Activated naive CD4-positive, alpha-beta T cell treated with anti-CD3 and anti-CD28 coated beads, Interleukin-2, amount 10 ng/mL, durations not matched to agents 7 days and 5 days (primary cell): ENCODE measurements around the gene SRGAP2C.
"Not testable (repeated sequence)": the region's sequence is repeated elsewhere in the genome, so short reads cannot be mapped to it uniquely, and the experiment has no call there.

Experiments used
- CTCF ChIA-PET: fragments of 350-600 bp; sonication (Branson Sonifier 250); formaldehyde crosslinking; loops from one replicate; lab custom pipeline; 2021; ENCODE audit warnings: antibody characterized with exemption; lab: Charles Lee
- DNase-seq: peaks from one replicate; pipeline ENCODE4 v3.0.0-alpha.2; 2020
- H3K27ac Mint-ChIP-seq: one replicate; pipeline ENCODE4 v1.8.0; 2021; ENCODE audit warnings: mild to moderate bottlenecking, moderate library complexity, mixed read lengths
- H3K27me3 Mint-ChIP-seq: one replicate; pipeline ENCODE4 v1.8.0; 2021; ENCODE audit warnings: mild to moderate bottlenecking, mixed read lengths
- H3K36me3 Mint-ChIP-seq: one replicate; pipeline ENCODE4 v1.8.0; 2021; ENCODE audit warnings: mixed read lengths
- H3K4me1 Mint-ChIP-seq: one replicate; pipeline ENCODE4 v1.8.0; 2021; ENCODE audit warnings: mixed read lengths
- H3K4me3 Mint-ChIP-seq: one replicate; pipeline ENCODE4 v1.8.0; 2021; ENCODE audit warnings: mild to moderate bottlenecking, moderate library complexity, mixed read lengths
- H3K9me3 Mint-ChIP-seq: one replicate; pipeline ENCODE4 v1.8.0; 2021; ENCODE audit warnings: mixed read lengths

Gene SRGAP2C

GRCh38 chr1:121346654-121347053, 161.9 kb downstream of the SRGAP2C start:
- H3K9me3 Mint-ChIP-seq, H3K27me3 Mint-ChIP-seq, CTCF ChIA-PET, H3K36me3 Mint-ChIP-seq, H3K4me1 Mint-ChIP-seq, DNase-seq, H3K27ac Mint-ChIP-seq, H3K4me3 Mint-ChIP-seq: not testable (repeated sequence)

DNA sequence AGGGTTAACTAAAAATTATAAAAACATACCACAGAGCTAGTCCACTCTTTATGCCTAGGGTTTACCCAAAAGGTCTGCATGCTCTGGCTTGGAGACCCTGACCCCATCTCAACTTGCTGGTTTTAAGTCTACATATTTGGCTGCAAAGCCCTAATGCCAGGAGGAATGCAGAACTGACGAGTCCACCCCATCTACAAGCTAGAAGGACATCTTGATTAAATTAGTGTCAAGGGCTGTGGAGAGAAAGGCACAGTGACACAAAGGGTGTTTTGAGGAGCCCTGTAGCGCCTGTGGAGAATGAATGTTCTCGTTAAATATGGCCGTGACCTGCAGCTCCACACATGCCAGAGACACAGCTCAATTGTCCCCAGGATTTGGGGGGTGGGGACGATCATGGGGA, 162.7 kb downstream of the SRGAP2C start:
- DNase-seq, CTCF ChIA-PET, H3K4me1 Mint-ChIP-seq, H3K27me3 Mint-ChIP-seq, H3K9me3 Mint-ChIP-seq, H3K4me3 Mint-ChIP-seq, H3K27ac Mint-ChIP-seq, H3K36me3 Mint-ChIP-seq: not testable (repeated sequence)

DNA sequence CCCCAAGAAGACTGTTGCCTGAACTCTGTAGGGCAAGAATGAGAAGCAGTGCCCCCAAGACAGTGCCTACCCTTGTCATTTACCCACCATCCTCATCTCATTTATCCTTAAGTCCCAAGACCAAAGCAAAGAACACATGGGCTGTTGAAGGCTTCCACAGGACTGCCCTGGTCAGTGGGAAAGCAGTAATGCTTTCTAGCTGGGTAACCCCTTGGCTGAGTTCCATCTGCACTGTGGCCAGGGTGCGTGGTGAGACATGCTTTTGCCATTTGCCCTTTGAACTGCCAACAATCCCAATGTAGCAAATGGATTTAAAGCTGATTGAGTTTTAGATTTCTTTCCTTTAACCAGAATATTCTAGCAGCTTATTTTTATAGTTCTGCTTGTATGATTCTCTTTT, 163.3 kb downstream of the SRGAP2C start:
- DNase-seq, H3K4me1 Mint-ChIP-seq, H3K4me3 Mint-ChIP-seq, H3K27me3 Mint-ChIP-seq, H3K27ac Mint-ChIP-seq, H3K9me3 Mint-ChIP-seq, H3K36me3 Mint-ChIP-seq, CTCF ChIA-PET: not testable (repeated sequence)

DNA sequence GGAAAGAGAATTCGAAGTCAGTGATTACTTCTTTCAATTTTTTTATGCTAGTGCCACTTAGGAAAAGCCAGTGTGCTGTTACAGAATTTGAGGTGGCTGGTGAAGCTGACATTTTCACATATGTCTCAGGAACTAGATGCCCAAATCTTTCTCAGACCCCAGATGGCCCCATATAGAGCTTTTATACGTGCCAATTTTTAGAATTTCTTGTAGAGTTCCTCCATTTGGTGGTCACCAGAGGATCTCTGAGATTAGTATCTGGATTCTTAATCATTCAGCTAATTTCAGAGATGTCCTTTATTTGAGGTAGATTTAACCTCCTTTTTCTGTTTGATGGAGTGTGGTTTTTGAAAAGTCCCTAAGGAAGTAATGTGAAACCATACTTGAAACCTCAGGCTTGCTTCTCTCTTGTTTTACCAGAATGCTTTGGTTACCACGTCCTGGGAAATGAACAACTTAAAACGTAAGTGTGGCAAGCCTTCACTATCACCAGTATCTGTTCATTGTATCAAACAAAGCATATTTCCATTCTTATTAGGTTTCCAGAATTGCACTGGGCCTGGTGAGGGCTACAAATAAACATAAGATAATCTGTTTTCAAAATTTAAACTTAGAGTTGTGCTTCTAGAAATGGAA, 164.7 kb downstream of the SRGAP2C start:
- H3K27me3 Mint-ChIP-seq, DNase-seq, H3K4me3 Mint-ChIP-seq, H3K4me1 Mint-ChIP-seq, H3K36me3 Mint-ChIP-seq, H3K27ac Mint-ChIP-seq, CTCF ChIA-PET, H3K9me3 Mint-ChIP-seq: not testable (repeated sequence)

DNA sequence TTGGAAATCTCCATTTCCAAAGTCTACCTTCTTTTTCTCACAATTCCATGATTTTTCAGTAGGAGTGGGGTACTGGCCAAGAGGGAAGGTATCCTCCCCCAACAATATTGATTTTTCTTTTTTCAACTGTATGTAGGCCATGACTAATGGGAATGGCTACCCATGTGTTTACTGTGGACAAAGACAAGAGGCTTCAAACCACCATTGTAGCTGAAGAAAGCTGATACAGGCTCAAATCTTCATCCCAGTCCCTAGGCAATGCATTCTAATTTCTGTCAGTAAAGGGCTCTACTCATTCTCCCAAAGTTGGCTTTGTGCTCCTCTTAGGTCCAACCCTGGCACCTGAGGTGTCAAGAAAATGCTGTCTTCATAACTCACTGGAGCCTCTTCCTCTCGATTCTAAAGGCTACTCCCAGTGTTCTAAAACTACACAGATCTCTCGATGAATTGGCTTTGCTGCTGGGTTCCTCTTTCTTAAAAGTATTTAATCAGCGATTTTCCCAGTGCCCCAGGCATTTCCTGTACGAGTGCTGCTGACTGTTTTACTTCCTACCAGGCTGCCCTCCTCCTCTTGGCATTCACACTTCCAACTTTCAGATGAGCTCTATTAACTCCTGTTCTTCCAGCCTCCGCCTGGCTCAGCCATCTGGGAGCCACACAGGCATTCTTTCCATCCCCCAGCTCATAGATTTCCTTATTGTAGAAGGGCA, 171.1 kb downstream of the SRGAP2C start:
- H3K27ac Mint-ChIP-seq, H3K4me3 Mint-ChIP-seq, H3K27me3 Mint-ChIP-seq, DNase-seq, H3K9me3 Mint-ChIP-seq, CTCF ChIA-PET, H3K36me3 Mint-ChIP-seq, H3K4me1 Mint-ChIP-seq: not testable (repeated sequence)

- H3K4me3 Mint-ChIP-seq, H3K27me3 Mint-ChIP-seq, H3K9me3 Mint-ChIP-seq, CTCF ChIA-PET, H3K4me1 Mint-ChIP-seq, H3K36me3 Mint-ChIP-seq, DNase-seq, H3K27ac Mint-ChIP-seq: not testable (repeated sequence)
These were observed 172.0 kb downstream of the SRGAP2C start for GRCh38 chr1:121356819-121357218.

DNA sequence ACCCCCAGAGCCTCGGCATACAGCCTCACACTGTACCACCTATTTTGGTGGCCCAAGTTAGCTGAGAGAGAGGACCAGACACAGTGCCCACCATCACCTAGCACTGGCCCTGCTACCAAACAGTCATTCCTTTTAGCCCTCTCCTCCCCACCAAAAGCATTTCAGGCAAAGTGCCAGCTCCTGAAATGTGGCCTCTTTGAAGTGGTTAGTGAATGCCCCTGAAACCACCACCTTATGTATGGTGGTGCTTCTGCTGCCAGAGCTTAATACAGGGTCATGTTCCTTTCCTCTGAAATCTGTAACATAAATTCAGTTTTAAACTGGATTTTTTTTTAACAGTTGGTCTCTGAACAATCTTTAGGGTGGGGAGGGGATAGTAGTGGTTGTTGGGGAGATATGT, 175.8 kb downstream of the SRGAP2C start:
- H3K36me3 Mint-ChIP-seq, CTCF ChIA-PET, H3K9me3 Mint-ChIP-seq, H3K4me1 Mint-ChIP-seq, H3K4me3 Mint-ChIP-seq, H3K27me3 Mint-ChIP-seq, DNase-seq, H3K27ac Mint-ChIP-seq: not testable (repeated sequence)

DNA sequence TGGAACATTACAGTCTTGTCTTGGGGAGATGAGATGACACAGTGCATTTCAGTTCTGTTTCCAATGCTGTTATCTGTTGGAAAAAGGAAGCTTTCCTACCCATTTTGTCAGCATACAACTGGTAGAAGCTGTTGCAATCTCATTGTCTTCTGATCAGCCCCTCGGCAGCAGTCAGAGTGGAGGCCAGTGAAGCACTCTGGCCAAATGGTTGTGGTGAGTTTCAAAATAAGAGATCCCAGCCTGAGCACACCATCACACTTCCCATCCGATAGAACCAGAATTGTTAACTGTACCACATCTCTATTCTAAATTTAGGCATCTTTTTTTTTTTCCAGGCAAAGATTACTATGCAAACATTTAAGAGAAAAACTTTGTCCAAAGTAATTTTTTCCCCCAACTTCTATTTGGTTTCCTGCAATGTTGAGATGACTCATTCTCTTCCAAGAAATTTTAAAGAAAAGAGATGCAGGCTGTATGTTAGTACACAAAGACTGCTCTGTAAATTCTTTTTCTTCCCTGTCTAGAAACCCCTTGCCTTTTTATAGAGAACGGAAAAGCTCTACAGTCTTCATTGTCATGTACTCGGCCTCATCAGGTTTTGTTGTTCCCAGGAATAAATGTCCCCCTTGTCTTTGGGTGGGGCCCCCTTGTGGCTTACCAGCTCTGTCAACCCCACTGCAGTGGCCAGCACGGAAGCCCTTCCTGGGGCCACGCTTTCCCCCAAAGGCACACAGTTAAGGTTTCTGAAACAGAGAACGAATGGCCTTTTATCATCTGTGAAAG, 176.9 kb downstream of the SRGAP2C start:
- not testable (repeated sequence) for H3K27ac Mint-ChIP-seq

GRCh38 chr1:121362234-121362883, 177.6 kb downstream of the SRGAP2C start:
- H3K27me3 Mint-ChIP-seq, CTCF ChIA-PET, H3K4me3 Mint-ChIP-seq, DNase-seq, H3K36me3 Mint-ChIP-seq, H3K27ac Mint-ChIP-seq, H3K9me3 Mint-ChIP-seq, H3K4me1 Mint-ChIP-seq: not testable (repeated sequence)

More for the DNA sequence above, 176.9 kb downstream of the SRGAP2C start:
- H3K36me3 Mint-ChIP-seq, H3K4me1 Mint-ChIP-seq, DNase-seq, H3K27me3 Mint-ChIP-seq, H3K4me3 Mint-ChIP-seq, H3K9me3 Mint-ChIP-seq, CTCF ChIA-PET: not testable (repeated sequence)

- H3K4me1 Mint-ChIP-seq, H3K27ac Mint-ChIP-seq, H3K27me3 Mint-ChIP-seq, H3K36me3 Mint-ChIP-seq, DNase-seq, H3K9me3 Mint-ChIP-seq, H3K4me3 Mint-ChIP-seq, CTCF ChIA-PET: not testable (repeated sequence)
These were observed 180.5 kb downstream of the SRGAP2C start for GRCh38 chr1:121365316-121365715.

DNA sequence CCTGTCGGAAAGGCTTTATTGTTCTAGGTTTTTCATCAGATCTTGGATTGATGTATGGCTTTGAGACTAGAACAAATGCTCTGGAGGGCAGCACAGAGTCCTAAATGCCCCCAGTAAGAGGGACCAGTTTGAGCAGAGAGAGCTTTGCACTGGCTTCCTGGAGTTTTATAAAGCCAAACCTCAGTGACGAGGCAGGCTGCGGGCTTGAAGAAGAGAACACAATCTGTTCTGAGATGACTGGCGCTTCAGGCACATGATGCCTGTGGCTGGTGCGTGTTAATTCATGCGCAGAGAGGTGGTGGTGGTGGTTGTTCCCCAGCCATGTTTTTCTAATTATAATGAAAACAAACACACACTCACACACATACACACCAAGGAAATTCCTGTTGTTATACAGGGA, 180.9 kb downstream of the SRGAP2C start:
- H3K27ac Mint-ChIP-seq, H3K36me3 Mint-ChIP-seq, H3K9me3 Mint-ChIP-seq, H3K4me1 Mint-ChIP-seq, CTCF ChIA-PET, H3K4me3 Mint-ChIP-seq, H3K27me3 Mint-ChIP-seq: not testable (repeated sequence)
- peak; percentile 59 for DNase-seq

DNA sequence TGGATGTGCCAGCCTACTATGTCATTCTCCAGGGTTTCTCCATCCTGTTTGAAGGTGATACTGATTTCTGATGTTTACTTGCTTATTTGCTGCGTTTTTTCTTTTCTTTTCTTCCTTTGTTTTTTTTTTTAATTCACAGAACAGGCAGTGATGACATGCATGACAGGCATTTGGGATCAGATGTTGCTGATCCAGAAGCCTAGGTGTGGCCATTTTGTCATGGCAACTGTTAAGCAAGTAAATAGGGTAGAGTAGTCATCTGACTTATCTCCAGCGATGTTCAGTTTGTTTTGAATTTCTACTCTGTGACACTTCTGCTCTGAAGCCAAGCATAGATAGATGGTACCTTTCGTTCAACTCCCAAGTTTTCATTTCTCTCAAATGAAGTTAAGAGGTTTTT, 181.4 kb downstream of the SRGAP2C start:
- H3K4me3 Mint-ChIP-seq, DNase-seq, H3K27ac Mint-ChIP-seq, H3K36me3 Mint-ChIP-seq, H3K9me3 Mint-ChIP-seq, H3K4me1 Mint-ChIP-seq, CTCF ChIA-PET, H3K27me3 Mint-ChIP-seq: not testable (repeated sequence)

DNA sequence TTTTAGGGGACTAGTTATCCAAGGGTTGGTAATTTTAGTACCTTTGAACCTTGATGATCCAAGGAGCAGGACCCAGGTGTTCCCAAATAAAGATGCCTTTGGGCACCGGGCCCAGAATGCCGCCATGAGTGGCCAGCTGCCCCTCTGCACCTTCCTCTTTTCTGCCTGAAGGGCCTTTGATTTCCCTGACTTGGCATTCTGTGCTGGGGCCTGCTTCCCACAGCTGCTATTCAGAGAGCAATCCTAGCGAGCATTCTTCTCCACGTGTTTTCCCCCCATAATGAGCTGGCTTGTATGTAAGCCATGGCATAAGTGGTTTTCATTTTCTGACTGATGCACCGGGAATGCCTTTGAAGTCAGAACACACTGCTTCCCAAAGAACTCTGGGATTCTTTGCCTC, 184.1 kb downstream of the SRGAP2C start:
- DNase-seq, H3K27me3 Mint-ChIP-seq, H3K9me3 Mint-ChIP-seq, H3K27ac Mint-ChIP-seq, H3K4me1 Mint-ChIP-seq, H3K36me3 Mint-ChIP-seq, CTCF ChIA-PET, H3K4me3 Mint-ChIP-seq: not testable (repeated sequence)

GRCh38 chr1:121369959-121370358, 185.2 kb downstream of the SRGAP2C start:
- H3K9me3 Mint-ChIP-seq, H3K36me3 Mint-ChIP-seq, DNase-seq, CTCF ChIA-PET, H3K27ac Mint-ChIP-seq, H3K4me1 Mint-ChIP-seq, H3K27me3 Mint-ChIP-seq, H3K4me3 Mint-ChIP-seq: not testable (repeated sequence)
